Measurements from ENCODE around the gene SOS2.

Gene SOS2

DNA sequence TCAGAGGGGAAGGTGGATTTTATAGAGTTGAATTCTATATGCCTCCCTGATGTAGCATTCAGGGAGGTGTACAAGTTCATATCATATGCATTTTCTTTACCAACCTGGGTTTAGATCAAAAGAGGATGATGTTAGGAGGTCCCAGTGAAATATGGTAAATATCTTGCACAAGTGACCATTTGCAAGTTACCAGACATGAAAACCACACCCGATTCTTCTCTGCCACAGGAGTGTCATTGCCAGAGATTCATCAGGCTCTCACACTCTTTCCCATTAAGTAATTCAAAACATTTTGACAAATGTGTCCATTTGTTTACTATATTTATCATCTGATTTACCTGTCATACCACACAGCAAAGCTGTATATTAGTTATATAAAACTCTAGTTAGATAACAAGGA lies 159.0 kb downstream of the SOS2 start:
- Histone ChIP-seq H2BK5ac (ENCODE audit: low read depth, low read length, poor library complexity, severe bottlenecking) (no peak overlapping the region), H2BK120ac (ENCODE audit: low read depth, low read length) (no peak overlapping the region), H3K14ac (ENCODE audit: low read length in 2 of 2) (no peak overlapping the region), H4K91ac (ENCODE audit: low read length) (no peak overlapping the region), H3K79me1 (replicated peaks; ENCODE audit: low read length, poor library complexity, severe bottlenecking) (no peaks in the 10 kb centered on the region), H2BK12ac (ENCODE audit: low read length in 2 of 2) (no peak overlapping the region), H3K36me3 (ENCODE audit: control insufficient read depth in 1 of 2, insufficient read depth in 2 of 2, low read depth in 1 of 2, low read length in 2 of 2) (no peaks in the 10 kb centered on the region), H2AFZ (ENCODE audit: low read depth, low read length) (no peak overlapping the region), H2AK5ac (ENCODE audit: low read length, severe bottlenecking) (no peak overlapping the region), H3K18ac (ENCODE audit: low read depth in 1 of 2, low read length in 2 of 2) (no peak overlapping the region), H3K4ac (ENCODE audit: low read depth in 1 of 2, low read length in 2 of 2) (no peak overlapping the region), H2BK15ac (ENCODE audit: low read depth, poor library complexity, severe bottlenecking) (no peak overlapping the region), H3K23ac (ENCODE audit: low read length in 2 of 2) (no peak overlapping the region), H3K4me3 (ENCODE audit: insufficient read depth in 1 of 2, low read depth in 1 of 2, low read length in 2 of 2) (no peak overlapping the region), H3K27me3 (ENCODE audit: control insufficient read depth in 1 of 2, insufficient read depth in 1 of 2, low read length in 2 of 2) (no peaks in the 10 kb centered on the region), H3K27ac (ENCODE audit: low read length, poor library complexity, severe bottlenecking) (no peak overlapping the region), H3K9ac (ENCODE audit: low read length) (no peak overlapping the region), H4K8ac (ENCODE audit: low read length) (no peak overlapping the region), H3K4me2 (ENCODE audit: low read length, poor library complexity, severe bottlenecking) (no peak overlapping the region), H3K4me1 (ENCODE audit: control insufficient read depth, insufficient read depth, low read depth, low read length) (no peaks in the 10 kb centered on the region), H3K9me3 (ENCODE audit: control insufficient read depth, low read length) (no peaks in the 10 kb centered on the region)
- no peak for DNase-seq
- WGBS = 88% methylated on average over 1 of the region's 1 CpG

DNA sequence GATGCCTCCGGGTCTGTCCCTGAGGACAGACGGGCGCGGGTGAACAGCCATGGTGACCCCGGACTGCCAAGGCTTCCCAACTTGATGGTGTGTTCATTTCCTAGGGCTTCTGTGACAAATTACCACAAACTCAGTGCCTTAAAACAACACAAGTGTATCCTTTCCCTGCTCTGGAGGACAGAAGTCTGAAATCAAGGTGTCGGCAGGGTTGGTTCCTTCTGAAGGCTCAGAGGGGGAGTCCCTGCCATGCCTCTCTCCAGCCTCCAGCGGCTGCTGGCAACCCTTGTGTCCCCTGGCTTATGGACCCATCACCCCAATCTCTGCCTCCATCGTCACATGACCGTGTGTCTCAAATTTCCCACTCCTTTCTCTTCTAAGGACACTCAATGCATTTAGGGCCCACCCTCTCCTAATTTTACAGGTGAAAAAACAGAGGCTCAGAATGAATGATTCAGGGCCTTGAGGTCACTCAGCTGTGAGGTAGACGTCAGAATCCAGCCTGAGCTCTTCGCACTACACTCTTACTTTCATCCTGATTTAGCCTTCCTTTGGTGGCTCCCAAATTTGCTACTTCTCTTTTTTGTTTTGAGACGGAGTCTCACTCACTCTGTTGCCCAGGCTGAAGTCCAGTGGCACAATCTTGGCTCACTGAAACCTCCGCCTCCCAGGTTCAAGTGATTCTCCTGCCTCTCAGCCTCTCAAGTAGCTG lies 160.4 kb downstream of the SOS2 start:
- H3K9me3 ChIP-seq (ENCODE audit: control insufficient read depth, low read length) = no peaks in the 10 kb centered on the region
- H3K9ac ChIP-seq (ENCODE audit: low read length) = no peak overlapping the region
- H3K4ac ChIP-seq (ENCODE audit: low read depth in 1 of 2, low read length in 2 of 2) = no peak overlapping the region
- WGBS = 92% methylated on average over 13 of the region's 13 CpGs
- no peak overlapping the region for H3K4me3 ChIP-seq (ENCODE audit: insufficient read depth in 1 of 2, low read depth in 1 of 2, low read length in 2 of 2)
- H2BK12ac ChIP-seq (ENCODE audit: low read length in 2 of 2) = peak overlapping the region in 1 of 2 experiments; percentile 82
- no peak for DNase-seq
- H3K4me2 ChIP-seq (ENCODE audit: low read length, poor library complexity, severe bottlenecking) = no peak overlapping the region
- no peak overlapping the region for H2AFZ ChIP-seq (ENCODE audit: low read depth, low read length)
- no peaks in the 10 kb centered on the region for H3K4me1 ChIP-seq (ENCODE audit: control insufficient read depth, insufficient read depth, low read depth, low read length)
- H3K23ac ChIP-seq (ENCODE audit: low read length in 2 of 2) = no peak overlapping the region
- H2BK120ac ChIP-seq (ENCODE audit: low read depth, low read length) = no peak overlapping the region
- no peaks in the 10 kb centered on the region for H3K27me3 ChIP-seq (ENCODE audit: control insufficient read depth in 1 of 2, insufficient read depth in 1 of 2, low read length in 2 of 2)
- H2BK15ac ChIP-seq (ENCODE audit: low read depth, poor library complexity, severe bottlenecking) = peak overlapping the region; percentile 2
- no peak overlapping the region for H4K8ac ChIP-seq (ENCODE audit: low read length)
- no peak overlapping the region for H3K18ac ChIP-seq (ENCODE audit: low read depth in 1 of 2, low read length in 2 of 2)
- H3K14ac ChIP-seq (ENCODE audit: low read length in 2 of 2) = peak overlapping the region in 1 of 2 experiments; percentile 41
- no peaks in the 10 kb centered on the region for H3K79me1 ChIP-seq (replicated peaks; ENCODE audit: low read length, poor library complexity, severe bottlenecking)
- H4K91ac ChIP-seq (ENCODE audit: low read length) = no peak overlapping the region
- H2BK5ac ChIP-seq (ENCODE audit: low read depth, low read length, poor library complexity, severe bottlenecking) = no peak overlapping the region
- H3K27ac ChIP-seq (ENCODE audit: low read length, poor library complexity, severe bottlenecking) = no peak overlapping the region
- peak overlapping the region; percentile 41 for H2AK5ac ChIP-seq (ENCODE audit: low read length, severe bottlenecking)
- H3K36me3 ChIP-seq (ENCODE audit: control insufficient read depth in 1 of 2, insufficient read depth in 2 of 2, low read depth in 1 of 2, low read length in 2 of 2) = no peaks in the 10 kb centered on the region

DNA sequence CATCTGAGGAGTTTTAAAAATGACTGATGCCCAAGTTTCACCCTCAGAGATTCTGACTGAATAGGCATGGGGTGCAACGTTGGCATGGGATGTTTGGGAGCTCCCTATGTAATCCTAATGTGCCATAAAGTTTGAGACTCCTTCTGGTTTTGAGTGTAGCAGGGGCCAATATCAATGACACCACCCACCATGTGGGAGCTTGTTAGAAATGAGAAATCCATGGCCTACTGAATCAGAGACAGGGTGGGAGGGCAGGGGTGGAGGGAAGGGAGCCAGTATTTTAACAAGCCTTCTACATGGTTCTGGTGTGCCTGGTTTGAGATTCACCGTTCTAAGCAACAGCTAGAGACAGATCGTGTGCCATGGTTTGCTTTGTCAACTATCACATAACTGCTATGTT lies 161.1 kb downstream of the SOS2 start:
- Histone ChIP-seq H3K4me1 (ENCODE audit: control insufficient read depth, insufficient read depth, low read depth, low read length) (no peaks in the 10 kb centered on the region), H2BK5ac (ENCODE audit: low read depth, low read length, poor library complexity, severe bottlenecking) (no peak overlapping the region), H3K27ac (ENCODE audit: low read length, poor library complexity, severe bottlenecking) (no peak overlapping the region), H2AFZ (ENCODE audit: low read depth, low read length) (no peak overlapping the region), H3K27me3 (ENCODE audit: control insufficient read depth in 1 of 2, insufficient read depth in 1 of 2, low read length in 2 of 2) (no peaks in the 10 kb centered on the region), H4K91ac (ENCODE audit: low read length) (no peak overlapping the region), H2AK5ac (ENCODE audit: low read length, severe bottlenecking) (no peak overlapping the region), H3K79me1 (replicated peaks; ENCODE audit: low read length, poor library complexity, severe bottlenecking) (no peaks in the 10 kb centered on the region), H3K14ac (ENCODE audit: low read length in 2 of 2) (no peak overlapping the region), H3K9me3 (ENCODE audit: control insufficient read depth, low read length) (no peaks in the 10 kb centered on the region), H3K4ac (ENCODE audit: low read depth in 1 of 2, low read length in 2 of 2) (no peak overlapping the region), H3K4me3 (ENCODE audit: insufficient read depth in 1 of 2, low read depth in 1 of 2, low read length in 2 of 2) (no peak overlapping the region), H2BK12ac (ENCODE audit: low read length in 2 of 2) (no peak overlapping the region), H3K9ac (ENCODE audit: low read length) (no peak overlapping the region), H3K18ac (ENCODE audit: low read depth in 1 of 2, low read length in 2 of 2) (no peak overlapping the region), H2BK120ac (ENCODE audit: low read depth, low read length) (no peak overlapping the region), H4K8ac (ENCODE audit: low read length) (no peak overlapping the region), H2BK15ac (ENCODE audit: low read depth, poor library complexity, severe bottlenecking) (no peak overlapping the region), H3K36me3 (ENCODE audit: control insufficient read depth in 1 of 2, insufficient read depth in 2 of 2, low read depth in 1 of 2, low read length in 2 of 2) (no peaks in the 10 kb centered on the region), H3K23ac (ENCODE audit: low read length in 2 of 2) (no peak overlapping the region), H3K4me2 (ENCODE audit: low read length, poor library complexity, severe bottlenecking) (no peak overlapping the region)
- DNase-seq = no peak
- 83% methylated on average over 1 of the region's 3 CpGs for WGBS

DNA sequence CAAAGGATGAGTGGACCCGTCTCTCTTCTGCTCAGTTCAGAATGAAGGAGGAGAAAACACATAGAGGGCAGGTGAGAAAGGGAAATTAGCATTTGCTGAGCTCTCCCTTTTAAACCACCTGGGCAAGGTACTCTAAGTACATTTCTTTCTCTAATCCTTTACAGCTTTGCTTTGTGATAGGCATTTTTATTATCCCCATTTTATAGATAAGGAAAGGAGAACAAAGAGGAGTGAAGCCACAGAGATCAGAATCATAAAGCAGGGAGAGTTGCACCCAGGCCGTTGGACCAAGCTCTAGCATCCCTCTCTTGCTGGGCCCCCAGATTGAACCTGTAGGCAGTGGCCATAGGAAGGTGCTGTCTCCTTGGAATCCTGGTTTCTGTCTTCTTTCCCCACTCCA lies 162.1 kb downstream of the SOS2 start:
- no peak overlapping the region for H3K9ac ChIP-seq (ENCODE audit: low read length)
- WGBS = 52% methylated on average over 2 of the region's 2 CpGs
- no peak for DNase-seq
- H2BK5ac ChIP-seq (ENCODE audit: low read depth, low read length, poor library complexity, severe bottlenecking) = no peak overlapping the region
- peak overlapping the region; percentile 92 for H2AK5ac ChIP-seq (ENCODE audit: low read length, severe bottlenecking)
- no peaks in the 10 kb centered on the region for H3K27me3 ChIP-seq (ENCODE audit: control insufficient read depth in 1 of 2, insufficient read depth in 1 of 2, low read length in 2 of 2)
- no peaks in the 10 kb centered on the region for H3K36me3 ChIP-seq (ENCODE audit: control insufficient read depth in 1 of 2, insufficient read depth in 2 of 2, low read depth in 1 of 2, low read length in 2 of 2)
- no peak overlapping the region for H3K23ac ChIP-seq (ENCODE audit: low read length in 2 of 2)
- no peaks in the 10 kb centered on the region for H3K4me1 ChIP-seq (ENCODE audit: control insufficient read depth, insufficient read depth, low read depth, low read length)
- no peak overlapping the region for H2AFZ ChIP-seq (ENCODE audit: low read depth, low read length)
- H3K79me1 ChIP-seq (replicated peaks; ENCODE audit: low read length, poor library complexity, severe bottlenecking) = no peaks in the 10 kb centered on the region
- H3K4ac ChIP-seq (ENCODE audit: low read depth in 1 of 2, low read length in 2 of 2) = no peak overlapping the region
- H2BK120ac ChIP-seq (ENCODE audit: low read depth, low read length) = no peak overlapping the region
- no peak overlapping the region for H3K27ac ChIP-seq (ENCODE audit: low read length, poor library complexity, severe bottlenecking)
- H3K14ac ChIP-seq (ENCODE audit: low read length in 2 of 2) = no peak overlapping the region
- H3K4me3 ChIP-seq (ENCODE audit: insufficient read depth in 1 of 2, low read depth in 1 of 2, low read length in 2 of 2) = no peak overlapping the region
- H3K9me3 ChIP-seq (ENCODE audit: control insufficient read depth, low read length) = no peaks in the 10 kb centered on the region
- no peak overlapping the region for H2BK12ac ChIP-seq (ENCODE audit: low read length in 2 of 2)
- H4K91ac ChIP-seq (ENCODE audit: low read length) = no peak overlapping the region
- no peak overlapping the region for H3K18ac ChIP-seq (ENCODE audit: low read depth in 1 of 2, low read length in 2 of 2)
- H4K8ac ChIP-seq (ENCODE audit: low read length) = no peak overlapping the region
- H3K4me2 ChIP-seq (ENCODE audit: low read length, poor library complexity, severe bottlenecking) = no peak overlapping the region
- H2BK15ac ChIP-seq (ENCODE audit: low read depth, poor library complexity, severe bottlenecking) = no peak overlapping the region

Data from mesenchymal stem cell (in vitro differentiated cells and primary cell).